Stimulated activated CD4-positive, alpha-beta T cell treated with anti-CD3 and anti-CD28 coated beads, Interleukin-15, amount 100 ng/mL, for 48 hours (primary cell): ENCODE data around the gene AIFM2.
"Not testable (repeated sequence)": the region's sequence is repeated elsewhere in the genome, so short reads cannot be mapped to it uniquely, and the experiment has no call there.

Source experiments
- DNase-seq, 2 donors: peaks; one replicate each; pipeline ENCODE4 v3.0.0-alpha.2; 2020; ENCODE audit warnings: low read depth in 2 of 2

Gene AIFM2

GRCh38 chr10:70093335-70093944 is 39.2 kb downstream of the AIFM2 start:
- peak in 1 of 2 donors; percentile 20 for DNase-seq

- DNase-seq = no peak
Observed at GRCh38 chr10:70092389-70092718, 40.3 kb downstream of the AIFM2 start.

GRCh38 chr10:70090951-70091350 is 41.7 kb downstream of the AIFM2 start:
- no peak for DNase-seq

GRCh38 chr10:70090013-70090412 is 42.6 kb downstream of the AIFM2 start:
- no peak for DNase-seq

GRCh38 chr10:70088308-70088698 is 44.3 kb downstream of the AIFM2 start:
- no peak for DNase-seq

GRCh38 chr10:70087616-70088307 is 44.9 kb downstream of the AIFM2 start:
- no peak for DNase-seq

GRCh38 chr10:70085975-70086613 is 46.5 kb downstream of the AIFM2 start:
- DNase-seq = no peak

GRCh38 chr10:70084189-70084588 is 48.4 kb downstream of the AIFM2 start:
- no peak for DNase-seq

GRCh38 chr10:70080789-70081188 is 51.8 kb downstream of the AIFM2 start:
- not testable (repeated sequence) for DNase-seq

GRCh38 chr10:70078937-70079336 is 53.7 kb downstream of the AIFM2 start:
- DNase-seq = no peak

GRCh38 chr10:70078329-70078728 is 54.3 kb downstream of the AIFM2 start:
- no peak for DNase-seq

GRCh38 chr10:70074971-70075370 is 57.7 kb downstream of the AIFM2 start:
- DNase-seq = no peak

- DNase-seq = no peak
Observed at GRCh38 chr10:70074165-70074564, 58.5 kb downstream of the AIFM2 start.

- no peak for DNase-seq
Observed at GRCh38 chr10:70070834-70071233, 61.8 kb downstream of the AIFM2 start.

GRCh38 chr10:70069346-70069745 is 63.3 kb downstream of the AIFM2 start:
- no peak for DNase-seq

- DNase-seq = no peak
Observed at GRCh38 chr10:70068925-70069324, 63.7 kb downstream of the AIFM2 start.

GRCh38 chr10:70067586-70067985 is 65.0 kb downstream of the AIFM2 start:
- DNase-seq = no peak

- DNase-seq = no peak
Observed at GRCh38 chr10:70066190-70066589, 66.4 kb downstream of the AIFM2 start.

- no peak for DNase-seq
Observed at GRCh38 chr10:70064486-70064885, 68.1 kb downstream of the AIFM2 start.

GRCh38 chr10:70063418-70064098 is 69.1 kb downstream of the AIFM2 start:
- DNase-seq = no peak
